GM18526 (cell line): ENCODE results near the gene C5orf22.

Source experiments
- POLR2A ChIP-seq: IDR thresholded peaks from 3 replicates; pipeline ENCODE4 v1.6.1; 2011; ENCODE audit not compliant: insufficient read length; ENCODE audit errors: extremely low read depth

C5orf22 gene

DNA sequence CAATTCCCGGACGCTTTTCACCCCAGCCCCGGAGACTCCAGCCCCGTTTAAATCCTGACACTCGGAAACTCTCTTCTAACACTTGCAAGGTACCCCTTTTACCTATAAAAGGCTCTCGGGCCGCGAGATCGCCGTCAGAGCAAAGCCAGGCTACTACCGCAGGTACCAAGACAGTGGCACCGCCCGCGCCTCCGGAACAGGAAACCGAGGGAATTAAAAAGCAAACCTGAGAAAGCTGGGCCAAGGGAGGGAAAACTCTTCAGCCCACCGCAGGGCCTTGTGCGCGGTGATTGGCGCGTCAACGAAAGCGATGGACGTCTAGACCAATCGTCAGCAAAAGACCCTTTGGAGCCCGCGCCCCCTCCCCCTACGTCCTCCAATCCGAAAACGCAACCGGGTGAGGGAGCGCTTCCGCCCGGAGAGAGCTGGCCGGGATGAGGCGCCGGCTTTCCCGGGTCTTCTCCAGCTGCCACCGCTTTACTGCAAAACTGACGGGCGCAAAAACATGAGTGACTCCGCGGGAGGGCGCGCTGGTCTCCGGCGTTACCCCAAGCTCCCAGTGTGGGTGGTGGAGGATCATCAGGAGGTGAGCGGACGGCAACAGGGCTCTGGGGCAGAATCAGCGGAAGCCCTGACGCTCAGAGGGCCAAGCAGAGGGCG, at the start of gene C5orf22, which contains the start of gene DROSHA:
Gene C5orf22 (plus strand): TSS at position 414 of the 660 bp plus-strand sequence. CDS start 92 bp downstream, at position 506.
Gene DROSHA (minus strand): TSS at position 206 of the 660 bp plus-strand sequence. CDS start 3,034 bp downstream, outside the sequence.
- peak; percentile 62 for TF ChIP-seq POLR2A

DNA sequence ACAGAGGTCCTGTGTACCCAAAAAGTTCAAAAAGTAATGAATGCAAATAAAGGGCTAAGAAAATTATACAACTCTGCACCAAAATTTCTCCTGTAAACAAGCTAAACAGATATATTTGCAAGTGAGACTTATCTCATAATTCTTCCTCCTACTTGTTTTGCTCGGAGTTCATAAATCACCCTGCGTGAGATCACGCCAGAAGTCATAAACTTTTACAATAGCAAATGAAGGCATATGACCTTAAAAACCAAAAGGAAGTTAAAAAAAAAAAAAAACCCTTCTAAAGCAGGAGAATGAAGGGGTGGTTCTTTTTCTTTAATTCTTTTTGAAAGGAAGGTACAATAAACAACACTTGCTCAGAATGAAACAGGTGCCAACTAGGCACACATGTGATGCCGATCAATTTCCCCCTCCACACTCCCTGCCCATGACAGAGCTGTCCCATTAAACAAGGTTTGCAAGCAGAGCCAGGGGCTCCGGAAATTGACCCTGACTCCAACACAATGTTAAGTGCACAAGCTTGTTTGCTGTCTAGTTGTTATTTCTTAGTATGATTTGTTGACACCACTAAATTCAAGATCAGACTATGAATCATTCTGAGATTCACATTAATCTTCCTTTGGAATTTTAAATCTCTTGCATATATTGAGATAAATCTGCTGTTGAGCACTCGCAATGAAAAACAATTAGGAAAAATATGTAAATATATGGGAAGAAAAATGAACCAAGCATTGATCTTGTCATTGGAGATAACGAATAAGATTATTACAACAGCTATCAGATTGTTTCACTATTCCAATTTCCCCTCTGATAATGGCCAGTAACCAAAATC, 46.5 kb upstream of the C5orf22 start:
- TF ChIP-seq POLR2A, result no peak

DNA sequence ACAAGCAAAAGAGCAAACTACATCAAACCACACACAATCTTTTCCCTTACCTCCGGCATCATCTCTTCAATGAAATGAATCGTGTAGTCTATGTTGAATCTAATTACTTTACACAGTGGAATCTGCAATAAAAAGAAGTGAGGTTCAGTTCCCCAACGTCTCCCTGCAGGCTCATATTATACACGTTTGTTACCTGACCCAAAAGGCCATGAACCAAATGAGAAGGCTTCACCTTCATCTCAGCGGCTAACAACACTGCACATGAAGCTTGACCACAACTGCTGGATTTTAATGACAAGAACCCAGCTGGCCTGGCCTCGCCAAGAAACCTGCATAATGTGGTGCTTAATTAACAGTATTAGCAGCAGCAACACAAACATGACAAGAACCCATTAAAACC, 45.7 kb upstream of the C5orf22 start:
- no peak for TF ChIP-seq POLR2A

DNA sequence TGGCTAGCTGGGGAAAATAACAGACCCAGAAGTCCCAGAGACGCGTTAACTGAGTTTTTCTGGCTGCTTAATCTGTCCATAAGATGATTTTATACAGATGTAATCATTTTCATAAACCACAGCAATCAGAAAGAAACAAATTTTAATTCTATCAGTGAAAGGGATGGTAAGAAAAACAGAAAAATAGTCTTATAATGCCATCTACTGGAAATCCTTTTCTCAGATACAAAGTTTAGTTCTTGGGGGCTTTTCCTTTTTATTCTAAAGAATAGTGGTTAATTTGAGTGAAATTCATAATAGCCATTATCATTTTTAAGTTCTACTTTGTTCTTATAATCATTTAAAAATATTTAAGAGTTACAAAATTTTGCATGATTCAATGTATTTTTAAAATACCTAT, 44.6 kb upstream of the C5orf22 start:
- TF ChIP-seq POLR2A, result no peak

DNA sequence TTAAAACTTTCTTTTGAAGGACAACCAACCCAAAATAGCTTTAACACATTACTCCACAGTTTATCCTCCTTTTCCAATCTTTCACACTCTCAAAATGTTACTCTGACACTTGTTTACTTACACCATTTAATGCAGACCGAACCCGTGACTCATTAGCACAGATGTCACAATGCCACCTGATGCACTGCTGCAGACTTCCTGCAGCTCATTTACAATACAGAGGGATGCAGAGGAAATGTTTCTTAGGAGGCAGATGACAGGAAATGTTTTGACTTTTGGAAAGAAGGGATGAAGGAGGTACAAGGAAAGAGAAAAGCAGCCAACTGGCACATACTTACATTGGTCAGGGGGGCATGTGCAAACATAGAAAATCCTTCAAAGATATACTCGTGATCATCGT, 39.2 kb upstream of the C5orf22 start:
- no peak for TF ChIP-seq POLR2A

DNA sequence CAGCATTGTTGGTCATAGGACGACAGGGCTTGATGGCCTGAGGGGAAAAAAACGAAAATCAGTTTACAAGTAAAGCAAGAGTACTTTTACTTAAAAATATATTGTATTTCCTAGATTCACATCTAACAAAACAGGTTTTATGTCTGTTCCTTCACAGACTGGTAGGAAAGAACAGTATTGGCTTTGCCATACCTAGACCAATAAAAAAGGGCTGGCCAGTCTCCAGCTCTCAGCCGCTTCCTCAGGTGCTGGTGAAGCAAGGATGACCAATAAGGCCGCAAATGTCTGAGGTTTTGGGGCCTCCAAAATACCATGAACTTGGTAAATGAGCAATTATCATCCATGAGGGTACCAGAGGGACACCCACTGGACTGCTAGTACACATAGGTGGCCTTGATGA, 36.8 kb upstream of the C5orf22 start:
- no peak for TF ChIP-seq POLR2A

DNA sequence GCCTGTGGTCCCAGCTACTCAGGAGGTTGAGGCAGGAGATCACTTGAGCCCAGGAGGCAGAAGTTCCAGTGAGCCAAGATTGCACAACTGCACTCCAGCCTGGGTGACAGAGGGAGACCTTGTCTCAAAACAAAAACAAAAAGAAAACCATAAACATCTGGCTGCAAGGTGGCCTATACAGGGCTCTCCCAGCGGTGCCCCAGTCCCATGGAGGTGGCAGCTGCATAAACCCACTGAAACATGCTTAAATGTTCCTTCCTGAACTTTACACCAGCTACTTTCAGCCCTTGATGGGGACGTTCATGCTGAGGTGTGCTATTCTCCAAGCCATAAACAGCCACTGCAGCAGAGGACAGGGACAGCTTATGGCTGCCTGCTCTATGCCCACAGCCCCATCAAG, 35.8 kb upstream of the C5orf22 start:
- no peak for TF ChIP-seq POLR2A

DNA sequence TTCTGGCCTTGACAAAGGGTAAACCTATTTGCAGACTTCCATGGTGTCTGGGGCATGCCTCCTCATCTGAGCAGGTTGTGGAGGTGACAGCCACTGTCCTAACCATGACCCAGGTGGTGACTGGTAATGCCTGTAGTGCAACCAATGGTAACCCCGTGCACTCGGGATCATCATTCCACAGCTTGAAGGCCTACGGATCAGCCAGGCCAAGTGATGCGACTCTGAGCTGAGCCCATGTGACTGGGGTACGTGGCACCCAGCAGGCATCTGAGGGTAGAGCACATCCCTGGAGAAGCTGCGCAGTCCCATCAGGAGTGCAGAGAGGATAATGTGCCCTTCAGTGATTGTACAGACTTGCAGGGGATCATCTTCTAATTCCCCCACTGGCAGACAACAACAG, 35.2 kb upstream of the C5orf22 start:
- TF ChIP-seq POLR2A, result no peak

DNA sequence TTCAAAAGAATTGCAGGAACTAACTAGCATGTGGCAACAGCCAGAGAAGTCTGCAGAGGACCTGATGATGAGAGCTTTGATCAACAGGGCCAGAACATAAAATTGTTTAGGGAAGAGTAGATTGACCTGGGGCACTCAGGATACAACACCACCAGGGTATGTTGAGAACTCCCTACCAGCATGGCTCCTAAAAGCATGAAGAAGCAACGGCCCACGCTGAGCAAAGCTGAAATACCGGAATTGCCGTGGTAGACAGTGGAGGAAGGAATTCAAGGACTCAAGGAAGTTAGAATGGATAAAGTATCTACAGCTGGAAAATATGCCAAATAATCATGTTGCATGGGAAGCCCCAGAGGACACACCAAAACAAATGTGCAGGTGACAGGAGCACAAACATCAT, 31.8 kb upstream of the C5orf22 start:
- no peak for TF ChIP-seq POLR2A

DNA sequence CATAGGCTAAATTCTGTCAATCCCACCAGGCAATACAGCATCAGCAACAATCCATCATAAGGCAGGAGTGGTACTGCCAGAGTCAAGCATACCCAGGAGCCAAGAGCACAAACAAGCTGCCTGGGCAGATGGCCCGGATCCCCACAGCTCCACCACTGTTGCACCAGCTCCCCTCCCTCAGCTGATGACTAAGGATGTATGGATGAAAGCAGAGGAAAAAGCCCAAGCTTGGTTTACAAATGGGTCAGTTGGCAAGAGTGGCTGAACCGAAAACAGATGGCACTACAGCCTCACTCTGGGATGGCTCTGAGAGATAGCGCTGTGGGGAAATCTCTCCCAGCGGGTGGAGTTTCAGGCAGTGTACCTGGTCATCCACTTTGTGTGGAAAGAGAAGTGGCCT, 29.6 kb upstream of the C5orf22 start:
- no peak for TF ChIP-seq POLR2A

DNA sequence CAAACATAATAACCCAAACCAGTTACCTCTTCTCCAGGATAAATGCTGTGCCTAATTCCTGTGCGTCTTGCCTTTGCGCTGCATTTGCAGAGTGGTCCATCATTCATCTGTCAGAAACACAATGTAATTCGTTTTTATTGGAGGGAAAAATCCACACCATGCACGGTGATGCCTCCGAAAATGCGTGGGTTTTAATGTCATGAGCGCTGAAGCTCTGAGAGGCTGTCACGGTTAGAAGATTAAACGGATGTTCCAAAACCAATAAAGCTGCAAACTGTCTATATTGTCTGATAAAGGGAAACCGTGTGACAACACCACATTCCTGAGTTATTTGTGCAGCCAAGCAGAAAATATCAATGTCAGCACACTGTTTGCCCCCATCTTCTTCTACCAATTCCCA, 27.6 kb upstream of the C5orf22 start:
- no peak for TF ChIP-seq POLR2A

DNA sequence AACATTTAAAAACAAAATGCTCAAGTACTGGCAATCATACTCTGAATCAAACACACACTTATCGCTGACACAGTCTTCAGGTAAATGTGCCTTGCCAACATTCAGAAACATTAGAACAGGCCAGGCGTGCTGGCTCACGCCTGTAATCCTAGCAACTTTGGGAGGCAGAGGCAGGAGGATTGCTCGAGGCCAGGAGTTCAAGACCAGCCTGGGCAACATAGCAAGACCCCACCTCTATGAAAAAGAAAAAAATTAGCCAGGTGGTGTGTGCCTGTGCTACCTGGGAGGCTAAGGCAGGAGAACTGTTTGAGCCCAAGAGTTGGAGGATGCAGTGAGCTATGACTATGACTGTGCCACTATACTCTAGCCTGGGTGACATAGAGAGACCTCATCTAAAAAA, 20.8 kb upstream of the C5orf22 start:
- no peak for TF ChIP-seq POLR2A

DNA sequence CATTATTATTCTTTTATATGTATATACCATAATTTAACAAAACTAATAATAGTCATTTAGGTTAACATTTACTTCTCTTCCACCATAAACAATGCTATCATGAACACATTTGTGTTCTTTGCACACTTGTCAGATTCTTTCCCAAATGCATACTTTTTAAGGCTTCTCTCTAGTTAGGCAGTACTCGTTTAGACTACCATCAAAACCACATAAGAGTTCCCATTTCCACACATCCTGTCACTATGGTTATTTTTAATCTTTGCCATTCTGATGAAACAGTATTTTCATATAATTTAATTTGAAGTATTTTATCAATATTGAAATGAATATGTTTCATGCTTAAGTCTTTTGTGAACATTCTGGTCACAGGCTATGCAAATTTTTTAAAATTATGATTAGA, 15.3 kb upstream of the C5orf22 start:
- TF ChIP-seq POLR2A, result no peak

DNA sequence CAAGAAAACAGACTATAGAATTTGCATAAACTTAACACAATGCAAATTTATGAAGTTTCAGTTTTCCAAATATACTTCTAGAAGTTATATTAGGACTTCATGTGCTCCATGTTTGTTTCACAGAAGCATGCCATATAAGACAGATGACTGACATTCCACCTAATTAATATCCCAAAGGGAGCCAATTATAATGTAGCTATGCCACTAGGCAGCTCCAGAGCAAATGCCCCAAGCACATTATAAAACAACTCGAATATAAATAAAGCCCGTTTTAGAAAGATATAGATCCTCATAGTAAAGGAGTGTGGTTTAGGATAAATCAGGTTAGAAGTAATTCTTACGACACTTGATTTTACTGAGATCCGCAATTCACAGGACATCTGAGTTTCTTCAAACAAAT, 9.1 kb upstream of the C5orf22 start:
- TF ChIP-seq POLR2A, result no peak

DNA sequence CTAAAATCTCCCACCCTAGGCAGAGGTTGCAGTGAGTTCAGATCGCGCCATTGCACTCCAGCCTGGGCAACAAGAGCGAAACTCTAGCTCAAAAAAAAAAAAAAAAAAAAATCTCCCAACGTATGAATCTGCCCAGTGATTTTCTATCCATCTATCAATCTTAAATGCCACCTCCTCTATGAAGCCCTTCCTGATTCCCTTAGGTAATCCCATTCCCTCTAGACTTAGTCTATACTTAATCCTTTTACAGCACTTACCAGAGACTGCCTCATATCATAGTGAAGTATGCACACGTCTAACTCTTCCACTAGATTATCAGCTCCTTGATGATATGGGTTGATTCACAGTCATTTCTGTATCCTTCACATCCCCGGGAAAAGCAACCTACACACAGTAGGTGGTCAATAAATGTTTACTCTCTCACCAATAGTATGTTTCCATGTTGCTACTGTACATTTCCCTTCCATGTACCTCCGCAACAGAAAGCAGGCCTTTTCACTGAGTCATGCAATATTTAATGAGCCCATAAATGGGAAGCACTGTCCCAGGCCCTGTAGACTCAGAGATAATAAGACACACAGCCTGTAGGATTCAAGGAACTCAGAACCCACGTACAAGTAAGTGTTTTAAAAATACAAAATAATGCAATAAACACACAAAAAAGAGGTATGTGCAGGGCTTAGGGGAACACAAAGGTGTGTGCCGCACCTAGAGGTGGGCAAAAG, 1.4 kb upstream of the C5orf22 start:
- no peak for TF ChIP-seq POLR2A

DNA sequence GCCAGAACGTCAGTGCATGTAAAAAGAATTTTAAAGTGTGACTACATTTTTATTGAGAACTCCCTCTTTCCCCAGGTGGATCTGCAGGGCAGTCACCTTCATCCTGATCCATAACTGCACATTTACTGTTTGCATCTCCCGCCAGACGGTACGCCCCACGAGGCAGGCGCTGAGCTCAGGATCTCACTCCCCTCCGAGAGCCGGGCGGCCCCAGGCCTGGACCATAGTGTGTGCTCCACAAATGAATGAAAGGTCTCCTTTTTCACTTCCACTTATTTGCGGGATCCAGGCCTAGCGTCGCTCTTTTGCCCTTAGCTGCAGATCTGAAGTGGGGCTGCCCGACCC, 586 bp upstream of the C5orf22 start:
- TF ChIP-seq POLR2A, result no peak
